RWPE2 (cell line): Measurements from ENCODE around the gene RASGRF2.

ENCODE experiments used
- ATAC-seq: fragments of 200-7000 bp; cut with Tn5 transposase; 3 replicates; pipeline ENCODE4 v1.9.1; 2021; ENCODE audit warnings: low read depth
- DNase-seq: peaks from one replicate; pipeline ENCODE4 v3.0.0-alpha.2; 2020; ENCODE audit warnings: low spot score
- H3K27ac ChIP-seq: fragments of 450-650 bp; 2 replicates; pipeline ENCODE4 v1.5.1; 2017; ENCODE audit warnings: mild to moderate bottlenecking; ENCODE audit not compliant: poor library complexity, severe bottlenecking
- H3K27me3 ChIP-seq: fragments of 250-450 bp; sonication (Bioruptor Pico); 2 replicates; pipeline ENCODE4 v1.5.1; 2021; ENCODE audit warnings: mild to moderate bottlenecking, moderate library complexity; ENCODE audit not compliant: insufficient read depth, poor library complexity, severe bottlenecking
- H3K36me3 ChIP-seq: fragments of 250-450 bp; sonication (Bioruptor Pico); 2 replicates; pipeline ENCODE4 v1.5.1; 2020; ENCODE audit warnings: low read depth, mild to moderate bottlenecking, moderate library complexity
- H3K4me1 ChIP-seq: fragments of 250-450 bp; sonication (Bioruptor Pico); 2 replicates; pipeline ENCODE4 v1.5.1; 2021; ENCODE audit warnings: mild to moderate bottlenecking, moderate library complexity; ENCODE audit not compliant: insufficient read depth, poor library complexity, severe bottlenecking
- H3K4me3 ChIP-seq: fragments of 250-450 bp; sonication (Bioruptor Pico); 2 replicates; pipeline ENCODE4 v1.5.1; 2021; ENCODE audit warnings: mild to moderate bottlenecking, moderate library complexity; ENCODE audit not compliant: severe bottlenecking
- H3K9me3 ChIP-seq: fragments of 250-450 bp; sonication (Bioruptor Pico); 2 replicates; pipeline ENCODE4 v1.5.1; 2021; ENCODE audit warnings: mild to moderate bottlenecking, moderate library complexity; ENCODE audit not compliant: severe bottlenecking
- TF ChIP-seq, protein P1 (sequence below): fragments of 450-650 bp; IDR thresholded peaks from one replicate; pipeline ENCODE4 v1.5.1; 2017; ENCODE audit warnings: mild to moderate bottlenecking, moderate library complexity; ENCODE audit not compliant: poor library complexity, severe bottlenecking

Gene RASGRF2

DNA sequence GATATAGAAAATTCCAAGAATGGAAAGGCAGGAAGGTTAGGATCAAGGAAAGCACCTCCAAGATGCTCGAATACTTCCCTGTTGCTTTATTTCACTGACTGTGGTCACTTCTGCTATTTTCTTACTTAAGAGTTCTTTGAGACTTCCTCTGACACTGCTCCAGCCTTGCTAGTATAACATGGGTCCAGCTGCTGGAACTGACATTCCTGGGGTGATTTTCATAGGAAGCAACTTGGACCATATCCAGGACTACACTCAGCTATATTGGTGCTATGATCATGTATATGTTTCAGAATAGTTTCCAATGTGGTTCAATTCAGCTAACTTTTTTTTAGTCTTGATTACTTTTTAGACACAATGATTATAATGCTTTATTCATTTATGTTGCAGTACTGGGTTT lies 191.4 kb downstream of the RASGRF2 start:
- DNase-seq = no peak
- Histone ChIP-seq H3K36me3 (no peaks in the 10 kb centered on the region), H3K9me3 (no peaks in the 10 kb centered on the region), H3K4me1 (no peaks in the 10 kb centered on the region), H3K27ac (no peak overlapping the region), H3K4me3 (no peak overlapping the region), H3K27me3 (no peaks in the 10 kb centered on the region)
- TF ChIP-seq, protein P1, sequence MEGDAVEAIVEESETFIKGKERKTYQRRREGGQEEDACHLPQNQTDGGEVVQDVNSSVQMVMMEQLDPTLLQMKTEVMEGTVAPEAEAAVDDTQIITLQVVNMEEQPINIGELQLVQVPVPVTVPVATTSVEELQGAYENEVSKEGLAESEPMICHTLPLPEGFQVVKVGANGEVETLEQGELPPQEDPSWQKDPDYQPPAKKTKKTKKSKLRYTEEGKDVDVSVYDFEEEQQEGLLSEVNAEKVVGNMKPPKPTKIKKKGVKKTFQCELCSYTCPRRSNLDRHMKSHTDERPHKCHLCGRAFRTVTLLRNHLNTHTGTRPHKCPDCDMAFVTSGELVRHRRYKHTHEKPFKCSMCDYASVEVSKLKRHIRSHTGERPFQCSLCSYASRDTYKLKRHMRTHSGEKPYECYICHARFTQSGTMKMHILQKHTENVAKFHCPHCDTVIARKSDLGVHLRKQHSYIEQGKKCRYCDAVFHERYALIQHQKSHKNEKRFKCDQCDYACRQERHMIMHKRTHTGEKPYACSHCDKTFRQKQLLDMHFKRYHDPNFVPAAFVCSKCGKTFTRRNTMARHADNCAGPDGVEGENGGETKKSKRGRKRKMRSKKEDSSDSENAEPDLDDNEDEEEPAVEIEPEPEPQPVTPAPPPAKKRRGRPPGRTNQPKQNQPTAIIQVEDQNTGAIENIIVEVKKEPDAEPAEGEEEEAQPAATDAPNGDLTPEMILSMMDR = no peak
- peak; percentile 64; the same call in 1 of the 3 replicates for ATAC-seq

DNA sequence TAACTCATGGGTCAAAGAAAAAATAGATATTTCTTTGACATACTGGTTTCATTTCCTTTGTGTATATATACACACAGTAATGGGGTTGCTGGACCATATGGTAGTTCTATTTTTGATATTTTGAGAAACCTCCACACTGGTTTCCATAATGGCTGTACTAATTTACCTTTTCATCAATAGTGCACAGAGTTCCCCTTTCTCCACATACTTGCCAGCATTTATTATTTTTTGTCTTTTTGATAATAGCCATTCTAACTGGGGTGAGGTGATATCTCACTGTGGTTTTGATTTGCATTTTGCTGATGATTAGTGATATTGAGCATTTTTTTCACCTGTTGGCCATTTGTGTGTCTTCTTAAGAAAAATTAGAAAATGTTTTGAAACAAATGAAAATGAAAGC lies 194.6 kb downstream of the RASGRF2 start:
- H3K27ac ChIP-seq = no peak overlapping the region
- no peaks in the 10 kb centered on the region for H3K9me3 ChIP-seq
- H3K27me3 ChIP-seq = no peaks in the 10 kb centered on the region
- ATAC-seq (no peak), DNase-seq (no peak)
- no peaks in the 10 kb centered on the region for H3K36me3 ChIP-seq
- TF ChIP-seq, protein P1 = no peak
- H3K4me1 ChIP-seq = no peaks in the 10 kb centered on the region
- H3K4me3 ChIP-seq = no peak overlapping the region

DNA sequence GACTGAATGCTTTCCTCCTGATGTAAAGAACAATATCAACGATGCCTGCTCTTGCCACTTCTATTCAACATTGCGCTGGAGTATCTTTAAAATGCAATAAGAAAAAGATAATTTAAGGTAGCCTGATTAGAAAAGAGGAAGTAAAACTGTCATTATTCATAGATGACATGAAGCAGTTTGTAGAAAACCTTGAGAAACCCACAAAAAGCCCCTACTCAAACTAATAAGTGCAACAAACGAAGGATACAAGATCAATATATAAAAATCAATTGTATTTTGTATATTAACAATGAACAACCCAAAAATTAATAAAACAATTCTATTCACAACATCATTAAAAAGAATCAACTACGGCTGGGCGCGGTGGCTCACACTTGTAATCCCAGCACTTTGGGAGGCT lies 196.6 kb downstream of the RASGRF2 start:
- H3K4me3 ChIP-seq = no peak overlapping the region
- H3K36me3 ChIP-seq = no peaks in the 10 kb centered on the region
- H3K4me1 ChIP-seq = no peaks in the 10 kb centered on the region
- ATAC-seq (no peak), DNase-seq (no peak)
- no peak overlapping the region for H3K27ac ChIP-seq
- H3K27me3 ChIP-seq = no peaks in the 10 kb centered on the region
- no peaks in the 10 kb centered on the region for H3K9me3 ChIP-seq
- TF ChIP-seq, protein P1 = no peak

DNA sequence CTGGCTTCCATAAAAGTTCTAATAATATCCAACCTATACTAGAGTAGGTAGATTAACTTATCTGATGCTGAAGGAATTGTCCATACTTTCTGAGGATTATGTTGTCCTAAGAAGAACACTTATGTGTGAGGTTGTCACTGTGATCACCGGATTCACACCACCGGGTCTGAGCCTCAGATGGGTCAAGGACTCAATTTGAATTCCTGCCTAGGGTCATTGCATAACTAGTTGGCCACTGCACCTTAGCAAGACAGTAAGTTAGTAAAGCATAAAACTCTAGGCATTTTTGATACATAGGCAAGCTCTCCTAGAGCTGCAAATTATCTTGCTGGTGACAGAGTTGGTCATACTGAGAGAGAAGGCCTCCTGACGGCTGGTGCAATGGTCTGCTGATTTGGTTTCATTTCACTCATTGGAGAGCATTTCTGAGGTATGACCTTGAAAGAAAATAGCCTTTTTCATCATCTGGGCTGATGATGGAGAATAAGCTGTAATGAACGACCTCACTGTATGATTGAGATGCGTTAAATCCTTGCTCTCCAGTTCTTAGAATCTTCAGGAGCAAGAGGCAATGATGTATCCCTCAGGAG lies 200.9 kb downstream of the RASGRF2 start:
- H3K9me3 ChIP-seq = no peaks in the 10 kb centered on the region
- ATAC-seq (no peak), DNase-seq (no peak)
- H3K4me1 ChIP-seq = no peaks in the 10 kb centered on the region
- no peak overlapping the region for H3K4me3 ChIP-seq
- TF ChIP-seq, protein P1 = no peak
- no peaks in the 10 kb centered on the region for H3K36me3 ChIP-seq
- no peak overlapping the region for H3K27ac ChIP-seq
- H3K27me3 ChIP-seq = no peaks in the 10 kb centered on the region

DNA sequence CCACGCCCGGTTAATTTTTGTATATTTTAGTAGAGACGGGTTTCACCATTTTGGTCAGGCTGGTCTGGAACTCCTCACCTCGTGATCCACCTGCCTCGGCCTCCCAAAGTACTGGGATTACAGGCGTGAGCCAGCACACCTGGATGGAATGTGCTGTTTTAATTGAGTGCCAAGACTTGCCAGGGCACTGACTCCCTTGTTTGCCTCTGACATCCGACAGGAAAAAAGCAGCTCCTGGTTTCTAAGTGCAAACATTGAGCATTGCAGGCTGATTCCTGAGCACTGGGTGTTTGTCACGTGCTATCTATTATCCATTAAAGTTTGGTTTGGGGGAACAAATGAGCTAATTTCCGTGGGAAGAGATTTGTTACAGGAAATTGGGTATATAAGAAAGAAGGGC lies 202.3 kb downstream of the RASGRF2 start:
- TF ChIP-seq, protein P1 = no peak
- H3K4me1 ChIP-seq = no peaks in the 10 kb centered on the region
- no peaks in the 10 kb centered on the region for H3K27me3 ChIP-seq
- DNase-seq = no peak
- no peak overlapping the region for H3K4me3 ChIP-seq
- no peaks in the 10 kb centered on the region for H3K36me3 ChIP-seq
- no peak overlapping the region for H3K27ac ChIP-seq
- ATAC-seq = peak; percentile 45
- H3K9me3 ChIP-seq = no peaks in the 10 kb centered on the region
